CD4-positive, alpha-beta T cell (primary cell): ENCODE results near the gene NRN1L. TPM values are rescaled to one million over a fixed set of nuclear protein-coding genes. Genes with fewer than 3 reads are reported as not detected.

Experiments
- ATAC-seq: fragments of 200-7000 bp; cut with Tn5 transposase; one replicate; pipeline ENCODE4 v1.10.0; 2022; ENCODE audit warnings: mild to moderate bottlenecking; ENCODE audit not compliant: poor library complexity
- CTCF ChIA-PET: fragments of 350-600 bp; sonication (Branson Sonifier 250); formaldehyde crosslinking; loops from one replicate; lab custom pipeline; 2021; ENCODE audit warnings: antibody characterized with exemption, inconsistent platforms; lab: Charles Lee
- POLR2A ChIA-PET: fragments of 350-600 bp; sonication (Branson Sonifier 250); formaldehyde crosslinking; loops from one replicate; lab custom pipeline; 2021; ENCODE audit warnings: antibody characterized with exemption, inconsistent platforms; lab: Charles Lee
- DNase-seq, 14 experiments: peaks; one replicate each; pipeline ENCODE4 v3.0.0-alpha.2; 2013 to 2020; ENCODE audit warnings: mixed read lengths in 2 of 14
- H3K27ac ChIP-seq, 2 donors: one replicate each; pipeline versions ENCODE4 v1.5.1 to v1.7.0; 2013; ENCODE audit warnings: low read length in 2 of 2, low read depth in 1 of 2, mild to moderate bottlenecking in 1 of 2
- H3K27me3 ChIP-seq, 2 experiments: 1 replicate in 1 of 2; 2 replicates in 1 of 2; pipeline versions ENCODE4 v1.6.1 to v1.7.0; 2013; ENCODE audit warnings: low read length in 2 of 2, control low read depth in 1 of 2, mild to moderate bottlenecking in 1 of 2, moderate library complexity in 1 of 2; ENCODE audit not compliant: insufficient read depth in 2 of 2, control insufficient read depth in 1 of 2
- H3K36me3 ChIP-seq: one replicate; pipeline ENCODE4 v1.6.1; 2013; ENCODE audit warnings: low read length, control low read depth; ENCODE audit not compliant: insufficient read depth
- H3K4me1 ChIP-seq: one replicate; pipeline ENCODE4 v1.6.1; 2013; ENCODE audit warnings: low read length, control low read depth; ENCODE audit not compliant: insufficient read depth
- H3K4me3 ChIP-seq: one replicate; pipeline ENCODE4 v1.5.1; 2013; ENCODE audit warnings: mild to moderate bottlenecking, low read length, moderate library complexity
- H3K9me3 ChIP-seq, 2 experiments: 1 replicate in 1 of 2; 2 replicates in 1 of 2; pipeline versions ENCODE4 v1.6.1 to v1.7.0; 2013; ENCODE audit warnings: low read length in 2 of 2, mild to moderate bottlenecking in 2 of 2, control low read depth in 1 of 2, moderate library complexity in 1 of 2; ENCODE audit not compliant: control insufficient read depth in 1 of 2, insufficient read depth in 1 of 2
- H3K27ac Mint-ChIP-seq: one replicate; pipeline ENCODE4 v1.8.0; 2020; ENCODE audit warnings: mixed read lengths
- H3K27me3 Mint-ChIP-seq: one replicate; pipeline ENCODE4 v1.8.0; 2021; ENCODE audit warnings: mixed read lengths
- H3K36me3 Mint-ChIP-seq: one replicate; pipeline ENCODE4 v1.8.0; 2021; ENCODE audit warnings: low read depth, mixed read lengths
- H3K4me1 Mint-ChIP-seq: one replicate; pipeline ENCODE4 v1.8.0; 2021; ENCODE audit warnings: low read depth, mixed read lengths
- H3K4me3 Mint-ChIP-seq: one replicate; pipeline ENCODE4 v1.8.0; 2020; ENCODE audit warnings: mild to moderate bottlenecking, mixed read lengths
- H3K9me3 Mint-ChIP-seq: one replicate; pipeline ENCODE4 v1.8.0; 2020; ENCODE audit warnings: mixed read lengths
- CTCF ChIP-seq: fragments of 200-600 bp; IDR thresholded peaks from one replicate; pipeline ENCODE4 v1.8.0; 2022; ENCODE audit warnings: antibody characterized with exemption, mild to moderate bottlenecking
- intact Hi-C, 2 experiments: fragments of 100-400 bp; cut with DNase I in 1 of 2; cut with micrococcal nuclease in 1 of 2; formaldehyde crosslinking; loops; one replicate each; pipeline versions ENCODE4 v1.15.1 to v1.9.0; 2023 to 2025; cut with DNase I, micrococcal nuclease
- total RNA-seq, 174 experiments: library from RNA in 2 of 174; stranded (reverse) in 2 of 174; gene quantifications; one replicate each; pipeline ENCODE4 v1.2.3 and lab custom pipeline; 2021 to 2026

The NRN1L gene
- total RNA-seq, 2 experiments from 2014 or later = 2.9 to 4.4 TPM

GRCh38 chr16:67882374-67883145, 2.1 kb upstream of the NRN1L start:
- no peak overlapping the region for H3K4me3 Mint-ChIP-seq
- POLR2A ChIA-PET = interaction anchor here (0.7 to 1.0 kb wide), 2 partner anchors 9 to 39 kb away, joined by 3 to 4 read pairs; partner anchors contain the start of gene EDC4
- no peaks in the 10 kb centered on the region for H3K9me3 Mint-ChIP-seq
- H3K27me3 Mint-ChIP-seq = no peaks in the 10 kb centered on the region
- peaks cover 86% of the 10 kb centered on the region for H3K36me3 Mint-ChIP-seq
- no peak for ATAC-seq
- intact Hi-C loops = loop anchor here (1.0 to 5.0 kb wide), 4 partner anchors 46 to 346 kb away; no protein-coding TSS in a partner anchor
- H3K4me3 ChIP-seq = no peak overlapping the region
- H3K4me1 ChIP-seq = no peaks in the 10 kb centered on the region
- peaks cover 86% of the 10 kb centered on the region for H3K36me3 ChIP-seq
- TF ChIP-seq CTCF = no peak
- no peaks in the 10 kb centered on the region for H3K27me3 ChIP-seq
- no peaks in the 10 kb centered on the region for H3K4me1 Mint-ChIP-seq
- no peak for DNase-seq
- no peak overlapping the region for H3K27ac Mint-ChIP-seq
- no peak overlapping the region for H3K27ac ChIP-seq
- CTCF ChIA-PET = interaction anchor here (1.4 to 2.8 kb wide), 6 partner anchors 22 to 158 kb away, joined by 4 to 16 read pairs (median 6); no protein-coding TSS in a partner anchor
- no peaks in the 10 kb centered on the region for H3K9me3 ChIP-seq

- peak; percentile 19 for ATAC-seq
Observed at GRCh38 chr16:67883146-67883871, 1.4 kb upstream of the NRN1L start.

More at GRCh38 chr16:67883146-67883871, 1.4 kb upstream of the NRN1L start:
- no peaks in the 10 kb centered on the region for H3K27me3 Mint-ChIP-seq
- ChIA-PET POLR2A (interaction anchor here (1.0 to 1.1 kb wide), 5 partner anchors 10 to 157 kb away, joined by 3 to 8 read pairs (median 4); partner anchors contain the start of genes NUTF2, PSKH1 and PSMB10), CTCF (interaction anchor here (0.6 to 2.8 kb wide), 27 partner anchors 9 to 972 kb away, joined by 3 to 16 read pairs (median 5); partner anchors contain the start of genes PSKH1, RANBP10 and TSNAXIP1)
- no peak for DNase-seq
- no peak overlapping the region for H3K27ac Mint-ChIP-seq
- H3K27ac ChIP-seq = no peak overlapping the region
- H3K9me3 ChIP-seq = no peaks in the 10 kb centered on the region
- H3K4me3 Mint-ChIP-seq = no peak overlapping the region
- H3K27me3 ChIP-seq = no peaks in the 10 kb centered on the region
- H3K4me1 Mint-ChIP-seq = no peaks in the 10 kb centered on the region
- intact Hi-C loops = loop anchor here (1.0 to 5.0 kb wide), 4 partner anchors 45 to 345 kb away; no protein-coding TSS in a partner anchor
- H3K36me3 Mint-ChIP-seq = peaks cover 79% of the 10 kb centered on the region
- TF ChIP-seq CTCF = no peak
- no peaks in the 10 kb centered on the region for H3K9me3 Mint-ChIP-seq
- peaks cover 79% of the 10 kb centered on the region for H3K36me3 ChIP-seq
- H3K4me3 ChIP-seq = no peak overlapping the region
- no peaks in the 10 kb centered on the region for H3K4me1 ChIP-seq
